Uterus (tissue), 4 donors: ENCODE measurements around the gene AGFG1. TPM values are rescaled to one million over a fixed set of nuclear protein-coding genes. Genes with fewer than 3 reads are reported as not detected.

ENCODE experiments used
- DNase-seq, 2 donors: peaks; one replicate each; pipeline ENCODE4 v3.0.0-alpha.2; 2019 to 2020
- H3K27ac ChIP-seq, 2 donors: fragments of 200-600 bp; sonication (generic); 1 replicate in 1 of 2; 2 replicates in 1 of 2; pipeline ENCODE4 v1.5.1; 2016 to 2018
- H3K27me3 ChIP-seq, 2 donors: fragments of 200-600 bp; sonication (generic); one replicate each; pipeline ENCODE4 v1.5.1; 2018 to 2019; ENCODE audit warnings: control low read depth in 1 of 2
- H3K36me3 ChIP-seq, 2 donors: fragments of 200-600 bp; sonication (generic); one replicate each; pipeline ENCODE4 v1.5.1; 2019; ENCODE audit warnings: control low read depth in 1 of 2
- H3K4me1 ChIP-seq, 2 donors: fragments of 200-600 bp; sonication (generic); one replicate each; pipeline ENCODE4 v1.5.1; 2018 to 2019; ENCODE audit warnings: control low read depth in 1 of 2
- H3K4me3 ChIP-seq, 2 donors: fragments of 200-600 bp; sonication (generic); 1 replicate in 1 of 2; 2 replicates in 1 of 2; pipeline ENCODE4 v1.5.1; 2018 to 2019; ENCODE audit warnings: mild to moderate bottlenecking in 1 of 2
- H3K9me3 ChIP-seq, 2 donors: fragments of 200-600 bp; sonication (generic); one replicate each; pipeline ENCODE4 v1.5.1; 2019; ENCODE audit warnings: control low read depth in 1 of 2
- POLR2A ChIP-seq, 2 donors: fragments of 450-650 bp; IDR thresholded peaks; one replicate each; pipeline ENCODE4 v1.6.1; 2016; ENCODE audit warnings: antibody characterized with exemption in 2 of 2, mild to moderate bottlenecking in 1 of 2, moderate library complexity in 1 of 2
- intact Hi-C: fragments of 100-400 bp; cut with DNase I; formaldehyde crosslinking; loops from one replicate; pipeline ENCODE4 v1.15.1; 2023; ENCODE audit warnings: low total_unique reads
- total RNA-seq, 4 donors: library from RNA; depleted of rRNA in 3 of 4; stranded (reverse); fragments of >200 nt in 3 of 4; gene quantifications; one replicate each; pipeline versions ENCODE4 v1.1.0 to v1.2.4, GENCODE V29; 2014 to 2023
- TF ChIP-seq, protein P1 (sequence below), 4 experiments: fragments of 200-600 bp in 2 of 4; fragments of 450-650 bp in 2 of 4; sonication (generic) in 2 of 4; IDR thresholded peaks; one replicate each; pipeline ENCODE4 v1.5.1; 2016 to 2019; ENCODE audit warnings: antibody characterized with exemption in 4 of 4, mild to moderate bottlenecking in 2 of 4, moderate library complexity in 1 of 4
- donor health status: DM: yes; HTN: yes; CAD: no.

The AGFG1 gene
- total RNA-seq, 4 donors from 2014 or later: 17.6 to 60.4 (median 29.9) TPM

DNA sequence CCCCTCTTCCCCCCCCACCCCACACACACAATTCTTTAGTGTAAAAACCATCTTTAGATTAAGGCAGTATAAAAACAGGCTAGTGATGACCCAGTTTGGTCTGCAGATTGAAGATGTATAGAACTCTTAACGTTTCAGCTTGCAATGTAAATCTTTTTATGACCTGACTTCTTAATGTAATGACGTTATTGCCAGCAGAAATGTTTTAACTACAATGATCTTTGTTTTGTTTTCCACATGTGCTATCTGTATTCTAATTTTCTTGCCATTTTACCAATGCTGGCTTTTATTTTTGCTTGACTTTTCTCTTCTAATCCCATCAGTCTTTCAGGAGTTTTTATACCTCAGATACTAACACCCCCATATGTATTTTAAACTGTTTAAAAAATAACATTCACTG, 25.2 kb downstream of the AGFG1 start:
- H3K27me3 ChIP-seq: no peaks in the 10 kb centered on the region
- TF ChIP-seq, protein P1, sequence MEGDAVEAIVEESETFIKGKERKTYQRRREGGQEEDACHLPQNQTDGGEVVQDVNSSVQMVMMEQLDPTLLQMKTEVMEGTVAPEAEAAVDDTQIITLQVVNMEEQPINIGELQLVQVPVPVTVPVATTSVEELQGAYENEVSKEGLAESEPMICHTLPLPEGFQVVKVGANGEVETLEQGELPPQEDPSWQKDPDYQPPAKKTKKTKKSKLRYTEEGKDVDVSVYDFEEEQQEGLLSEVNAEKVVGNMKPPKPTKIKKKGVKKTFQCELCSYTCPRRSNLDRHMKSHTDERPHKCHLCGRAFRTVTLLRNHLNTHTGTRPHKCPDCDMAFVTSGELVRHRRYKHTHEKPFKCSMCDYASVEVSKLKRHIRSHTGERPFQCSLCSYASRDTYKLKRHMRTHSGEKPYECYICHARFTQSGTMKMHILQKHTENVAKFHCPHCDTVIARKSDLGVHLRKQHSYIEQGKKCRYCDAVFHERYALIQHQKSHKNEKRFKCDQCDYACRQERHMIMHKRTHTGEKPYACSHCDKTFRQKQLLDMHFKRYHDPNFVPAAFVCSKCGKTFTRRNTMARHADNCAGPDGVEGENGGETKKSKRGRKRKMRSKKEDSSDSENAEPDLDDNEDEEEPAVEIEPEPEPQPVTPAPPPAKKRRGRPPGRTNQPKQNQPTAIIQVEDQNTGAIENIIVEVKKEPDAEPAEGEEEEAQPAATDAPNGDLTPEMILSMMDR (IDR thresholded peaks at IDR 0.05): no peak
- no peak for TF ChIP-seq POLR2A (IDR thresholded peaks at IDR 0.05)
- DNase-seq: no peak
- H3K27ac ChIP-seq: no peak overlapping the region
- H3K9me3 ChIP-seq: no peaks in the 10 kb centered on the region
- no peak overlapping the region for H3K4me3 ChIP-seq
- no peaks in the 10 kb centered on the region for H3K4me1 ChIP-seq
- intact Hi-C loops: no loop called here
- H3K36me3 ChIP-seq: no peaks in the 10 kb centered on the region

DNA sequence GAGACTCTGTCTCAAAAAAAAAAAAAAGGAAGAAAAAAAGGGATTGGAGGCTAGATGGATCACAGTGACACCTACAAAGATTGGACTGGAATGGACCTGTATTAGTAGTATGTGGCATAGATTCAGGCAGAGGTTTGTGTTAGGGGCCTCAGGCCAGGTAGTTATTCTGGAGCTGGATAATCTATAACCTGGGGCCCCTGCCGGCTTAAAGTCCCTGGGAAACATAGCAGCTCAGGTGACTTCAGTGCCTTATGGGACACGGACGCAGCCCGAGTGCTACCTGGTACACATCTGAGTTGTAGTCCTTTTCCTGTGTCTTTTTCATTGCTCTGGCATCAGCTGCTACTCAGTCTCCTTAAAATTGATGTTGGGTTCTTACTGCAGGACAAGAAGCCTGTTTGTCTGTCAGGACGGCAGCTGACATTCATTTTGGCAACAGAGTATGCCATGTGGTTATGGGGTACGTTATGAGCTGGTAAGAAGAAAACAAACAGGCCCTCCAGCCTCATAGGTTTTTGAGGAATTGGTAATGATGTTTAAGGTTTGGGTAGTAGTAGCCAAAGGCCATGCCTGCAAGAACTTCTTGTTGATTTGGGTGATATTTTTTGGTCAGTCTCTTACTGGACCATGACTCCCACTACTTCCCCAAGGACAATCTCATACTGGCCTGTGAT, 27.8 kb downstream of the AGFG1 start:
- Histone ChIP-seq H3K9me3 (no peaks in the 10 kb centered on the region), H3K36me3 (no peaks in the 10 kb centered on the region), H3K27me3 (no peaks in the 10 kb centered on the region), H3K27ac (no peak overlapping the region), H3K4me1 (no peaks in the 10 kb centered on the region), H3K4me3 (no peak overlapping the region)
- intact Hi-C loops: no loop called here
- no peak for DNase-seq
- TF ChIP-seq, protein P1 (IDR thresholded peaks at IDR 0.05): no peak
- TF ChIP-seq POLR2A (IDR thresholded peaks at IDR 0.05): no peak

DNA sequence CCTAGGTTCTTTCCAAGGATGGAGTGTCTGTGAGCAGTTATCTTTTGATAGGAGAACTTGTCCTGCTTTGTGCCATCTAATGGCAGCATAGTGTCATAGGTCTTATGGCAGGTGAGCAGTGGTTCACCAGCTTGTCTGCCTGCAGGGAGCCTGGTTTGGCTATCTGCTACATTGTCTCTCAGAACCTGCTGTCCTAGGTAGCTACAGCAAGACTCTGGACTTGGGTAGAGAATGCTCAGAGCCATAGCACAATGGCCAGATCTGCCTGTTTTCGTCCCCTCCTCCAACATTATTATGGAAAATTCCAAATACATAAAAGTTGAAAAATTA, 28.3 kb downstream of the AGFG1 start:
- Histone ChIP-seq H3K27ac (no peak overlapping the region), H3K4me3 (no peak overlapping the region), H3K36me3 (no peaks in the 10 kb centered on the region), H3K27me3 (no peaks in the 10 kb centered on the region), H3K4me1 (no peaks in the 10 kb centered on the region), H3K9me3 (no peaks in the 10 kb centered on the region)
- no peak for DNase-seq
- no peak for TF ChIP-seq POLR2A (IDR thresholded peaks at IDR 0.05)
- TF ChIP-seq, protein P1 (IDR thresholded peaks at IDR 0.05): no peak
- intact Hi-C loops: no loop called here

DNA sequence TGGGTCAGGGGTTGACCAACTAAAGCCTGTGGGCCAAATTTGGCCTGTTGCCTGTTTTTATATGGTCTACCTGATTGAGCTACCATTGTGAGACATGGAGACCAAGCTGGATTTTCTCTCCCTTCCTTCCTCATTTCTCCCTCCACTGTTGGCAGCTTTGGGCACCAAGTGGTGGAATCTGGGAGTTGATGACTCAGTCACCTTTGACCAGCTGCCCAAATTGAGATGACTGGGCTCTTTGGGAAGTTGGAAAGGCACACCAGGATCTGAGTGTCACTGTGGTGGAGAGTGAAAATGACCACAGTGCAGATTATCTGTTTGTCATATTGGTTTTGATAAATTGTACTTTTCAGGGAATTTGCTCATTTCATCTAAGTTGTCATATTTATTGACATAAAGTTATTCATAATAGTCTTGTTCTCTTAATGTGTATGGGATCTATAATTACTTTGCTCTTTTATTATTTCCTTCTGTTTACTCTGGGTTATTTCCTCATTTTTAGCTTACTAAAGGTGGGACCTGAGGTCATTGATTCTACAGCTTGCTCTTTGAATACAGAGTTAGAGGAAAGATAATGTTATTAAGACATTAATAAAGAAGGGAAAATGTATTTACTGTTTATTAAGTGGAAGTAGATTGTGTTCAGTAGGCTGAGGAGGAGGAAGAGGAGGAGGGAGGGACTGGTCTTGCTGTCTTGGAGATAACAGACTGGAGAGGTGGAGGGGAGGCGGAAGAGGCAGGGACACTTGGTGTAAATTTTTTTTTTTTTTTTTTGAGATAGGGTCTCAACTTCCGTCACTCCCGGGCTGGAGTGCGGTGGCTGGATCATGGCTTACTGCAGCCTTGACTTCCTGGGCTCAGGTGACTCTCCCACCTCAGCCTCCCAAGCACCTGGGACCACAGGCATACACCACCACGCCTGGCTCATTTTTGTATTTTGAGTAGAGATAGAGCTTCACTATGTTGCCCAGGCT, 31.8 kb downstream of the AGFG1 start:
- Histone ChIP-seq H3K27me3 (no peaks in the 10 kb centered on the region), H3K36me3 (no peaks in the 10 kb centered on the region), H3K27ac (no peak overlapping the region), H3K4me3 (no peak overlapping the region), H3K9me3 (no peaks in the 10 kb centered on the region), H3K4me1 (no peaks in the 10 kb centered on the region)
- no peak for DNase-seq
- TF ChIP-seq, protein P1 (IDR thresholded peaks at IDR 0.05): no peak
- TF ChIP-seq POLR2A (IDR thresholded peaks at IDR 0.05): no peak
- intact Hi-C loops: no loop called here

DNA sequence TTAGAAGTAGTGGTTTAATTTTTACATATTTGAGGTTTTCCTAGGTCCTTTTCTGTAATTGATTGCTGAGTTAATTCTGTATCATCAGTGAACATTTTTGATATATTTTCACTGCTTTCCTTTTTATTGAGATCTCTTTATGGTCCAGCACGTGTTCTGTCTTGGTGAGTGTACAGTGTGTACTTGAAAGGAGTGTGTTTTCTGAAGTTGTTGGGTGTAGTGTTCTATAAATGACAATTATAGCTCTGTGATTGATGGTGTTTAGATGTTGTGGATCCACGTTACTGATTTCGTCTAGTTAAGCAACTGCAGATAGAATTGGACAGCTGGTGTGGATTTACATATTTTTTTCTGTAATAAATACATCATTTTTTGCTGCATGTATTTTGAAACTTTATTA, 32.7 kb downstream of the AGFG1 start:
- no peaks in the 10 kb centered on the region for H3K4me1 ChIP-seq
- H3K36me3 ChIP-seq: no peaks in the 10 kb centered on the region
- no peaks in the 10 kb centered on the region for H3K27me3 ChIP-seq
- H3K9me3 ChIP-seq: no peaks in the 10 kb centered on the region
- DNase-seq: no peak
- H3K4me3 ChIP-seq: no peak overlapping the region
- intact Hi-C loops: no loop called here
- H3K27ac ChIP-seq: no peak overlapping the region
- TF ChIP-seq, protein P1 (IDR thresholded peaks at IDR 0.05): no peak
- no peak for TF ChIP-seq POLR2A (IDR thresholded peaks at IDR 0.05)
